Measurements from ENCODE around the gene SMARCA2. TPM values are rescaled to one million over a fixed set of nuclear protein-coding genes. Genes with fewer than 3 reads are reported as not detected.

Gene SMARCA2
- total and polyA plus RNA-seq, 12 donors = 38.3 to 192 (median 142) TPM

DNA sequence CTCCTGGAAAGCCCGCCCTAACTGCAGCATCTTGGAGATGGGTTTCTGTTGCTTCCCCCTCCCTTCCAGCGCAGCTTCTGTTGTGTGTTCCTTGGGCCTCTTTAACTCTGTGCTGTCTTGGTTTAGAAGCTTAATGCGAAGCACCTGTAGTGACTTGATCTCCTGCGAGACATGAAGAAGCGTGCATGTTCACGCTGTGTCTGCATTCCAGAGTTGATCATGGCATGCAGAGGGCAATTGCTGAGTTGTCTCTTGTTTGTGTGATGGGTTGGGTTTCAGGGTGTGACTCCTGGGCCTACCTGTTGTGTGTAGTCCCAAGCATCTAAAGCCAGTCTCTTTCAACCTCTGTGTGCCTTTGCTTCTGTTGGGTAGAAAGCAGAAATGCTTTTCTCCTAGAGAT lies 155.6 kb downstream of the SMARCA2 start:
- DNase-seq = no peak
- TF ChIP-seq, protein P1, sequence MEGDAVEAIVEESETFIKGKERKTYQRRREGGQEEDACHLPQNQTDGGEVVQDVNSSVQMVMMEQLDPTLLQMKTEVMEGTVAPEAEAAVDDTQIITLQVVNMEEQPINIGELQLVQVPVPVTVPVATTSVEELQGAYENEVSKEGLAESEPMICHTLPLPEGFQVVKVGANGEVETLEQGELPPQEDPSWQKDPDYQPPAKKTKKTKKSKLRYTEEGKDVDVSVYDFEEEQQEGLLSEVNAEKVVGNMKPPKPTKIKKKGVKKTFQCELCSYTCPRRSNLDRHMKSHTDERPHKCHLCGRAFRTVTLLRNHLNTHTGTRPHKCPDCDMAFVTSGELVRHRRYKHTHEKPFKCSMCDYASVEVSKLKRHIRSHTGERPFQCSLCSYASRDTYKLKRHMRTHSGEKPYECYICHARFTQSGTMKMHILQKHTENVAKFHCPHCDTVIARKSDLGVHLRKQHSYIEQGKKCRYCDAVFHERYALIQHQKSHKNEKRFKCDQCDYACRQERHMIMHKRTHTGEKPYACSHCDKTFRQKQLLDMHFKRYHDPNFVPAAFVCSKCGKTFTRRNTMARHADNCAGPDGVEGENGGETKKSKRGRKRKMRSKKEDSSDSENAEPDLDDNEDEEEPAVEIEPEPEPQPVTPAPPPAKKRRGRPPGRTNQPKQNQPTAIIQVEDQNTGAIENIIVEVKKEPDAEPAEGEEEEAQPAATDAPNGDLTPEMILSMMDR (IDR thresholded peaks at IDR 0.05) = no peak
- H3K9me3 ChIP-seq (replicated peaks in 1 of 3) = no peaks in the 10 kb centered on the region
- peaks cover 0 to 15% of the 10 kb centered on the region in 2 donors for H3K36me3 ChIP-seq (replicated peaks in 1 of 2)
- intact Hi-C loops (cut with DNase I) = no loop called here
- no peaks in the 10 kb centered on the region for H3K27me3 ChIP-seq
- H3K4me3 ChIP-seq = no peak overlapping the region
- H3K27ac ChIP-seq = no peak overlapping the region
- peaks cover 0 to 16% of the 10 kb centered on the region in 2 donors for H3K4me1 ChIP-seq (replicated peaks in 1 of 2)
- 96 to 98% (median 97%) methylated on average over 6 of the region's 6 CpGs for WGBS, 4 donors

GRCh38 chr9:2173170-2173569 lies 158.0 kb downstream of the SMARCA2 start:
- intact Hi-C loops (cut with DNase I) = no loop called here
- H3K27me3 ChIP-seq = no peaks in the 10 kb centered on the region
- H3K4me1 ChIP-seq (replicated peaks in 1 of 2) = no peaks in the 10 kb centered on the region
- H3K27ac ChIP-seq = no peak overlapping the region
- no peak overlapping the region for H3K4me3 ChIP-seq
- no peaks in the 10 kb centered on the region for H3K9me3 ChIP-seq (replicated peaks in 1 of 3)
- TF ChIP-seq, protein P1 (IDR thresholded peaks at IDR 0.05) = no peak
- TF ChIP-seq POLR2A (IDR thresholded peaks at IDR 0.05) = no peak
- DNase-seq = no peak
- H3K36me3 ChIP-seq (replicated peaks in 1 of 2) = peaks cover 0 to 15% of the 10 kb centered on the region in 2 donors
- WGBS, 4 donors = 82 to 100% (median 98%) methylated on average over 1 of the region's 1 CpG

GRCh38 chr9:2173861-2174260 lies 158.7 kb downstream of the SMARCA2 start:
- Histone ChIP-seq H3K27me3 (no peaks in the 10 kb centered on the region), H3K9me3 (replicated peaks in 1 of 3) (no peaks in the 10 kb centered on the region), H3K36me3 (replicated peaks in 1 of 2) (peaks cover 0 to 8% of the 10 kb centered on the region in 2 donors), H3K4me1 (replicated peaks in 1 of 2) (no peaks in the 10 kb centered on the region), H3K4me3 (no peak overlapping the region), H3K27ac (no peak overlapping the region)
- TF ChIP-seq POLR2A (IDR thresholded peaks at IDR 0.05) = no peak
- TF ChIP-seq, protein P1 (IDR thresholded peaks at IDR 0.05) = no peak
- 89 to 95% (median 91%) methylated on average over 6 of the region's 6 CpGs for WGBS, 4 donors
- no peak for DNase-seq
- intact Hi-C loops (cut with DNase I) = no loop called here

DNA sequence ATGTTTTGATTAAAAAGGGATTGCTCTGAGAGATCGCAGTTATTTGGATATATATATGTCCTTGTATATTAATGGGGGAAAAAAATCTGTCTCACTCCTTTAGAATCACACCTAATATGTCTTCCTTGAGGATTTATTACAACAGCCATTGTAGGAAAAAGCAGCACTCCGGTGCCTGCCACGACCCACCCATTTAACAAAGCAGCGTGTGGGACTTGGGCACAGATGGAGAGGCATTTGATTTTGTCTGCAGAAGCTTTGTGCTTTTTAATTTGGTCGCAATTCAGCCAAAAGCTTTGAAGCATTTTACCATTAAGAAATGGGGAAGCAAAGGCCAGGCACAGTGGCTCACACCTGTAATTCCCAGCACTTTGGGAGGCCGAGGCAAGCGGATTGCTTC lies 159.2 kb downstream of the SMARCA2 start:
- intact Hi-C loops (cut with DNase I) = no loop called here
- Histone ChIP-seq H3K9me3 (replicated peaks in 1 of 3) (no peaks in the 10 kb centered on the region), H3K36me3 (replicated peaks in 1 of 2) (peaks cover 0 to 3% of the 10 kb centered on the region in 2 donors), H3K4me3 (no peak overlapping the region), H3K27me3 (no peaks in the 10 kb centered on the region), H3K27ac (no peak overlapping the region), H3K4me1 (replicated peaks in 1 of 2) (no peaks in the 10 kb centered on the region)
- DNase-seq = no peak
- no peak for TF ChIP-seq POLR2A (IDR thresholded peaks at IDR 0.05)
- TF ChIP-seq, protein P1 (IDR thresholded peaks at IDR 0.05) = no peak
- 91 to 96% (median 95%) methylated on average over 7 of the region's 7 CpGs for WGBS, 4 donors

Measured in adrenal gland (tissue), 12 donors.